HCT116 (cell line): Measurements from ENCODE around the gene IGF2BP1.

Experiments
- CTCF ChIP-seq, 3 experiments: fragments of 200-600 bp in 1 of 3; sonication (generic) in 1 of 3; IDR thresholded peaks in 2 of 3; conservative IDR thresholded peaks in 1 of 3; 2 replicates each; pipeline ENCODE4 v1.5.1; 2012 to 2017; ENCODE audit warnings: low read depth in 2 of 3, low read length in 2 of 3, antibody characterized with exemption in 1 of 3, borderline replicate concordance in 1 of 3, control low read depth in 1 of 3, mild to moderate bottlenecking in 1 of 3, mixed read lengths in 1 of 3, mixed run types in 1 of 3, moderate library complexity in 1 of 3; ENCODE audit not compliant: insufficient read depth in 1 of 3
- RAD21 ChIP-seq: IDR thresholded peaks from 2 replicates; pipeline ENCODE4 v1.6.1; 2012; ENCODE audit warnings: low read depth, mild to moderate bottlenecking
- REST ChIP-seq: IDR thresholded peaks from 2 replicates; pipeline ENCODE4 v1.6.1; 2012; ENCODE audit warnings: low read depth
- SP1 ChIP-seq: IDR thresholded peaks from 2 replicates; pipeline ENCODE4 v1.6.1; 2012; ENCODE audit warnings: low read depth

GRCh38 chr17:49001671-49002070 is 4.5 kb downstream of the IGF2BP1 start:
- TF ChIP-seq CTCF (IDR thresholded peaks at IDR 0.05 in 2 of 3, conservative IDR thresholded peaks at IDR 0.05 in 1 of 3; ENCODE audit: borderline replicate concordance in 1 of 3, insufficient read depth in 1 of 3, low read depth in 2 of 3, low read length in 2 of 3): no peak
- TF ChIP-seq REST: no peak
- no peak for TF ChIP-seq SP1
- no peak for TF ChIP-seq RAD21
